GM21423 (cell line): ENCODE results near the gene HNRNPL.
"Not testable (repeated sequence)": the region's sequence is repeated elsewhere in the genome, so short reads cannot be mapped to it uniquely, and the experiment has no call there.

Experiments used
- ATAC-seq: cut with Tn5 transposase; IDR thresholded peaks from one replicate; pipeline ENCODE4 v1.9.1; 2021; ENCODE audit warnings: mild to moderate bottlenecking, moderate library complexity; ENCODE audit not compliant: unreplicated experiment

The HNRNPL gene

GRCh38 chr19:38869836-38870607, 20.2 kb upstream of the HNRNPL start:
- peak; percentile 64 for ATAC-seq

- ATAC-seq, result no peak
Observed at GRCh38 chr19:38869160-38869835, 19.5 kb upstream of the HNRNPL start.

- ATAC-seq, result no peak
Observed at GRCh38 chr19:38868551-38868950, 18.8 kb upstream of the HNRNPL start.

- ATAC-seq, result no peak
Observed at GRCh38 chr19:38867171-38867780, 17.5 kb upstream of the HNRNPL start.

DNA sequence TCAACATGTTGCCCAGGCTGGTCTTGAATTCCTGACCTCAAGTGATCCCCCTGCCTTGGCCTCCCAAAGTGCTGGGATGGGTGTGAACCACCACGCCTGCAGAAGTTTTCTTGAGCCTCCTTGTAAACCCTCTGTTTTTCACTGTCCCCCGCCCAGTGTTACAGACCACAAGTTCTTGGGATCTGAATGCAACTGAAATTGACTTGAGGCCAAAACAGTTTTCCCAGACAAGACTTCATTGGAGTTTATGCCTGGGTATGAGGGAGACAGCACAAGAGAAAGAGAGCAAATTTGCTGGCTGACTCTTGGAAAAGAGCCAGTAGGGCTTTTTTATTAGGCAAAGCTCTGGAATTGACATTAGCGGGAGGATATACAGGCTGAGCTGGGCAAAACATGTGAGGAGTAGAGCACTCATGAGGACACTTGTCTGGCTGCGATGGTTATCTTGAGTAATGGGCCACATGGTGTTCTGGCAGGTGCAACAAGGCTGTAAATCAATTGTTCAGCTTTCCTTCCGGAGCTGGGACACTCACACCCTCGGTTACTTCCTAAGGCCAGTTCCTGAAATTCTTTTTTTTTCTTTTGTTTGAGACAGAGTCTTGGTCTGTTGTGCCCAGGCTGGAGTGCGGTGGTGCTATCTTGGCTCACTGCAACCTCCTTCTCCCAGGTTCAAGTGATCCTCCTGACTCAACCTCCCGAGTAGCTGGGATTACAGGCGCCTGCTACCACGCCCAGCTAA, 12.7 kb upstream of the HNRNPL start:
- ATAC-seq, result no peak

DNA sequence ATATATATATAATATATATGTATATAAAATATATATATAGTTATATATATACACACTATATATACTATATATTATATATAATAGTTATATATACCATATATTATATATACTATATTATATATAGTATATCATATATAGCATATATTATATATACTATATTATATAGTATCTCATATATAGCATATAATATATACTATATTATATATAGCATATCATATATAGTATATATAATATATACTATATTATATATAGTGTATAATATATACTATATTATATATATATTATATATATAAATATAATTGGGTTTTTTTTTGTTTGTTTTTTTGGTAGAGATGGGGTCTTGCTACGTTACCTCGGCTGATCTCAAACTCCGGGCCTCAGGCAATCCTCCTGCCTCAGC, 11.6 kb upstream of the HNRNPL start:
- ATAC-seq, result no peak

- ATAC-seq, result not testable (repeated sequence)
Observed at GRCh38 chr19:38859631-38860204, 9.9 kb upstream of the HNRNPL start.

GRCh38 chr19:38856813-38857212, 7.0 kb upstream of the HNRNPL start:
- no peak for ATAC-seq

- not testable (repeated sequence) for ATAC-seq
Observed at GRCh38 chr19:38855751-38856150, 6.0 kb upstream of the HNRNPL start.

- ATAC-seq, result not testable (repeated sequence)
Observed at GRCh38 chr19:38854961-38855360, 5.2 kb upstream of the HNRNPL start.

GRCh38 chr19:38853214-38853613, 3.4 kb upstream of the HNRNPL start:
- no peak for ATAC-seq

DNA sequence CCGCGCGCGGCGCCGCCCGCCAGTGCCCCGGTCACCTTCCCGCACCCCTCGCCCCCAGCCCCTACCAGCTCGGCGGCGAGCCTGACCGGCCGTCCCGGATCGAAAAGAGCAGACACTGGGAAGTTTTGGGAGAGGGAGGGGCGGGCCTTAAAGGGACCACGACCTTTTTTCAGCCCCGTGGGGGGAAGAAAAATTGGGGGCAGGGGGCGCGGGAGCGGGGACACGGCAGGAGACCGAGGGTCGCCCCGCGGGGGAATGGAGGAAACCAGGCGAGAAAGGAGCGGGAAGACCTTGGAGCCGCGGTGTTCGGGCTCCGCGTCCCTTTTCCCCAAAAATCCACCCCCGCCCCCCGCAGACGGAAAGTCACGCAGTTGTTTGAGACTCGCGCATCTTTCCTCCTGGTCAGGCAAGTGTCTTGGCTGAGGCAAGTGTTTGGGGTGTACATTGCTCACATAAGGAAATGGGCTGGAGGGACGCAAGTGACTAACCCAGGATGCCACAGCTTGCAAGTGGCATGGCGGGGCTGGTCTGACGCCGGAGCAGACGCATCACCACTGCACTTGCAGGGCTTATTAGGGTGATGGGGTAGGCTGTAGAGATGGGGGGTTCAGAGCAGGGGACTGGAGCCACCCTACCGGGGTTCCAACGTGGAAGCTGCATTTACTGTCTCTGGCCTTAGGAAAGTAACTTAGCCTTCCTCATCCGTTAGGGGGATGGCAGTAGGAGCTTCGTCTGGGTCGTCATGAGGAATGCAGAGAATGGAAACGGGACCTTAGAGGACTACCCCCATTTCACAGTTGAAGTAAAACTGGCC, 2.7 kb upstream of the HNRNPL start:
- ATAC-seq, result no peak

- peak; percentile 22 for ATAC-seq
Observed at GRCh38 chr19:38851622-38852230, 1.9 kb upstream of the HNRNPL start.

GRCh38 chr19:38850976-38851621, 1.3 kb upstream of the HNRNPL start:
- ATAC-seq, result no peak

GRCh38 chr19:38850436-38850975, 720 bp upstream of the HNRNPL start:
- ATAC-seq, result peak; percentile 65

GRCh38 chr19:38849147-38849859, 483 bp downstream of the HNRNPL start:
- peak; percentile 22 for ATAC-seq

DNA sequence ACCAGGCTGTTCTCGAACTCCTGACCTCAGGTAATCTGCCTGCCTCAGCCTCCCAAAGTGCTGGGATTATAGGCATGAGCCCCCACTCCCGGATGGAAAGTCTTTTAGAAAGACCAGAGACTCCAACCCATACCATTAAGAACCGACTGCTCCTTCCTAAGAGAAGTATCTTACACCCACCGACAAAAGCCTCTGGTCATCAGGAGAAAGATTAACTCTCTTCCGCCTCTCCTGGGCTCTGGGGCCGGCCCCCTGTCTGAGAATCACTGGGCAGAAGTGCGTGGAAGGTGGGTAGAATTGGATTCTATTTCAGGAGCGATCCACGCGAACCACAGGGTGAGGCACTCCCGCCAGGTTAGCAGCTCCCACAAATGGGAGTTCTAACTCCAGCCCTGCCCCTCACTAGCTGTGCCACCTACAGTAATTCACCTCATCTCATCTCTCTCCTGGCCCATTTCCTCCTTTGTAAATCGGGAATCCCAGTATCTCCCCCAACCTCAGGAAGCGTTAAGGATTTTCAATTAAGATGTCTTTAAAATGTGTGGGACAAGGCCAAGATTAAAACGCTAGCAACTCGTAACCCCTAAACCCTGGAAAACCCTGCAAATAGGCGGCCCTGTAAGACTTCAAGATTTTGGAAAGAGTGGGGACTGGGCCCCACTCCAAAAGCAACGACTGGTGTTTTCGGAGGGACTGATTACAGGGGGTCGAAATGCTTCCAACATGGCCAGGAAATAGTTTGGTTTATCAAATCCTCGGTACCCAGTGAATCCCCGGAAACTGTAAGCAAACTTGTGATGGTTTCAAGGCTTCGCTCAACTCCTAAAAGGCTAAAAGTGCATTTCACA, 1.3 kb downstream of the HNRNPL start:
- ATAC-seq, result no peak
